GM19035 (cell line): Measurements from ENCODE around the gene TFF1.
"Not testable (repeated sequence)": the region's sequence is repeated elsewhere in the genome, so short reads cannot be mapped to it uniquely, and the experiment has no call there.

Experiments
- ATAC-seq: cut with Tn5 transposase; IDR thresholded peaks from one replicate; pipeline ENCODE4 v1.9.1; 2021; ENCODE audit not compliant: unreplicated experiment

The TFF1 gene

DNA sequence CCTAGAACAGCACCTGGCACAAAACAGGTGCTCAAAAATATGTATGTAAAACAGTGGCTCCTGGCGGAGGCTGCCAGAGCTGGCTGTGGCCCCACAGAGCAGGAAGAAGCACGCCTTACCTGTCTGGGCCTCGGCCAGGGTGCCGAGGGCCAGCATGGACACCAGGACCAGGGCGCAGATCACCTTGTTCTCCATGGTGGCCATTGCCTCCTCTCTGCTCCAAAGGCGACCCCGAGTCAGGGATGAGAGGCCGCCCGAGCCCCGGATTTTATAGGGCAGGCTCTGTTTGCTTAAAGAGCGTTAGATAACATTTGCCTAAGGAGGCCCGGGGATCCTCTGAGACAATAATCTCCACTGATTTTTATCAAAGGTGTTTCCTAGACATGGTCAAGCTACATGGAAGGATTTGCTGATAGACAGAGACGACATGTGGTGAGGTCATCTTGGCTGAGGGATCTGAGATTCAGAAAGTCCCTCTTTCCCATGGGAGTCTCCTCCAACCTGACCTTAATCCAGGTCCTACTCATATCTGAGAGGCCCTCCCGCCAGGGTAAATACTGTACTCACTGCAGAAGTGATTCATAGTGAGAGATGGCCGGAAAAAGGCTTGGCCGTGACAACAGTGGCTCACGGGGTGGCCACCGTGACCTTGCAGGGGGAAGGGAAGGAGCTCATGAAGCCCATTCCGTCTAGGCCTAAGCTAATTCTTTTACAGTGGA is at the start of gene TFF1:
Gene TFF1 (minus strand): TSS at position 244 of the 719 bp plus-strand sequence. CDS start 40 bp downstream, at position 204.
- no peak for ATAC-seq

DNA sequence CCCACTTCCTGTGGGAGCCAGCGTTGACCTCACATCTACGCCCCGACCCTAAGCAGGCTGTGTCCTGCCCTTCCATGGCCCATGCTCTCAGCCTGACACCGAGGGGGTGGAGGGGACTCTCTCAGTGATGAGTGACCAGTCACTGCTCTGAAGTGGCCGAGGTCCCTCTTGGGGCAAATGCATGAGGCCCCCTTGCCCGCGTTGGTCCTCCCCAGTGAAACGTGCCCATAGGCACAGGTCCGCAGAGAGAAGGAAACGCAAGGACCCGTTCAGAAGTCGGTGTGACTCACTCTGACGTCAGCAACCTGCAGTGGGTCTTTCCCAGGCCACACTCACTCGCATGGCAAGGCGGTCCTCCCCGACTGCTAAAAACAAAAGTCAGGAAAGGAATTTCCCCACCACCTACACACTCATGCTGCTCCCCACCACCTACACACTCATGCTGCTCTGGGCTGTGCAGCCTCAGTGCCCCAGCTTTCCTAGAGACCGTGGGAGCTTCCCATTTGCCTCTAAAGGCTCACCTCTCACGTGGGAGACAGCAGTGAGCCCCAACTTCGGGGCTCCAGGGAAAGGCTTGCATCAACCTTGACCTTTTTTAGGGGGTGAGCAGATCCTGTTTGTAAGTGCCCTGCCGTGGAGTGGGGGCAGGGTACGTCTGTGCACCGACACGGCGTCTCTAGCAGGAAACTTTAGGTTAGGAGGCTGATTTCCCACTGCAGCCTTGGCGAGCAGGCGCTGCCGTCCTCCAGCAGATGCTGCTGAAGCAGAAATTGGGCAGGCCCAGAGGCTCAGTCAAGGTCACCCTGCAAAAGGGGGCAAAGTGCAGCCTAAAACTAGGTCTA is 48.8 kb upstream of the TFF1 start:
- ATAC-seq = peak; percentile 83

DNA sequence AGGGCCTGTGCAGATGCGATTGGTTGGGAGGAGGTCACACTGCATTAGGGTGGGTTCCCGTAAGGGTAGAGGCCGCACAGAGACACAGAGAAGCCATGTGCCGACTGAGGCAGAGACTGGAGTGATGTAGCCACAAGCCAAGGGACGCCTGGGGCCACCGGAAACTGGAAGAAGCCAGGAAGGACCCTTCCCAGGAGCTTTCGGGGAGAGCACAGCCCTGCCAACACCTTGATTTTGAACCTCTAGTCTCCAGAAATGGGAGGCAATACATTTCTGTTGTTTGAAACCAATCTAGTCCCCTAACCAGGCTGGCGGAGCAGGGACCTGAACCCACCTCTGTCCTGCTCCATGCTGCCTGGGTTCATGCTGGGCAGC is 48.2 kb upstream of the TFF1 start:
- no peak for ATAC-seq

DNA sequence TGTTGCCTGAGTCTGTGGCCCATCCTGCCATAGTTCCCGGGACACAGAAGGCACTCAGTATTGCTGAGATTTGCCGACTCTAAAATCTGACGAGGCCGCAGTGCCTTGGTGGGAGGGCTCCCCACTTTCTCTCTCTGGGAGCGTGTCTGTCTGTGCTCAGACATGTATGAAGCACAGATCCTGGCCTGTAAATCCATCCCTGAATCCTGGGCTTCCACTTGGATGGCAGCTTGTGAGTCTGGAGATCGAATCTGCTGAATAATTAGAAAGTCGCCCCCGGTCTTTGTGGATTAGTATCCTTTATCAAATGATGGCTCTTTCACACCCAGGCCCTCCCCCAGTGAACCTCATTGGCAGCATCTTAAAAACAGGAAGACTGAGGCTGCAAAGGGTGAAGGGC is 47.7 kb upstream of the TFF1 start:
- ATAC-seq = no peak

DNA sequence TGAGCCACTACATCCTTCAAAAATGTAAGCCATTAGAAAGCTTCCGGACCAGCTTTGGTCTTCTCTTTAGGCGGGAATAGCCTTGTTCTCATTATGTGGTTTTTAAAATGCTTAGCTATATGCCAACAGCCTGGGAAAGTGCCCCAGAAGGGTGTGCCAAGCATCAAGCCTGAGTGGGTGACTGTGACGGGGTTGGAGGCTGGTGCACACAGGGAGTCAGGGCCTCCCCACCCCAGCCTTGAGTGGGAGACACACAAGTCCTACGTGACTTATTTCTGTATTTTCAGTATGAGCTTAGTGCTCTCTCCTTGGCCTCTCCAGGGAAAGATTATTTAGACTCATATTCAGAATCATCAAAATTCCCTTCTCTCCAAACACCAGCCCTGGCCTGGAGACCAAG is 47.2 kb upstream of the TFF1 start:
- no peak for ATAC-seq

DNA sequence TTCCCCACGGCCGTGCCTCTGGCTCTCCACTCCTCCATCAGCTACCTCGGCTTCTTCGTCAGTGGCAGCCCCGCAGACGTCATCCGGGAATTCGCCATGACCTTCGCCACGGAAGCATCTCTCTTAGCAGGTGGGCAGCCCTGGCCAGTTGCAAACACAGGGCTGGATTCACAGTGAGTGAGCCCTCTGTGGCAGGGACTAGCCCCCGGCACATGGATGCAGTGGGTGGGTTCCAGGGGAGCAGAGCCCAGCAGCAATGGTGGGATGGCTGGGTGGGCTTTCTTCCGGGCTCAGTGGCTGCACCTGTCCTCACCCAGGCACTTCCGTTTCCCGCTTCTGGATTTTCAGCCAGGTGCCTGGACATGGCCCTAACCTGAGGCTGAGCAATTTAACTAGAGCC is 46.8 kb upstream of the TFF1 start:
- no peak for ATAC-seq

DNA sequence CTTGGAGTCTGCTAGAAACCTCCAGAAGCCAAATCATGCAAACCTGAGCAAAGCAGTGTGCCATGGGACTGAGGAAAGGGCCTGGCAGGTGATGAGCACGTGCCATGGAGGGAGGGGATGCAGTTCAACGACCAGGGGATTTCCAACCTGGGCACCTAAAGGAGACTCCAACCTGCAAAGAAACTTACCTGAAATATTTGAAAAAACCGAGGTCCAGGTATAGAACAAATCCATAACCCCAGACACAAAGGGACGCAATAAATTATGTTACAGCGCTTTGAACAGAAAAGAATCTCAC is 46.2 kb upstream of the TFF1 start:
- ATAC-seq = no peak

DNA sequence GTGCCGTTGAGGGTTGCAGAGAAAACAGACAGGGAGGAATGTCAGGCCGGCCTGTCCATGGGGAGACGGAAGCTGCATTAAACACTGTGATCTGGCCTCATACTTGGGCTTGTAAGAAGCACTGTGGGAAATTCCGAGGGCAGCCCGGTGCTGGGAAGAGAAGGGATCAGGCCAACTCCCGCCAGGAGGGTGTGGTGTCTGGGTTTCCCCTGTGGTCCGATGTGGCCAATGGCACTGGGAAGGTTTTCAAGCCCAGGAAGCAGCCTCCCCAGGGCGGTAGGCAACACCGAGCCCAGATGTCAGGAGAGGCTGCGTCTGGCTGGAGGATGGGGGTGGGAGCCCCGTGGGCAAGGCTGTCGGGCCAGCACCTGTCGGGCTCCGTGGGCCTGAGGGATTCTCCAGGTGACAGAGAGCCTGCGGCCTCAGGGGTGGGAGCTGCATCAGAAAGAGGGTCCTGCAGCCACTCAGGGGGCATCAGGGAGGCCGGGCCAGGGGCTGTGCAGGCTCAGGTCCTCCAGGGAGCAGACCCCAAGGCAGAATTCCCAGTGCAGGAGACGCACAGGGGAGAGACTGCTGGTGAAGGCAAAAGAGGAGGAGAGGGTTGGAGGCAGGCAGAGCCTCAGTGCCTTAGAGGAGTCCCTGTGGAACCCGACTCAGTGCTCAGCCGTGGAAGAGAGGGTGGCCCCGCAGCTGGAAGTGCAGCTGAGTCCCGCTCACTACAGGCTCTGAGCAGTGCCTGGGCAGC is 45.7 kb upstream of the TFF1 start:
- ATAC-seq = no peak

DNA sequence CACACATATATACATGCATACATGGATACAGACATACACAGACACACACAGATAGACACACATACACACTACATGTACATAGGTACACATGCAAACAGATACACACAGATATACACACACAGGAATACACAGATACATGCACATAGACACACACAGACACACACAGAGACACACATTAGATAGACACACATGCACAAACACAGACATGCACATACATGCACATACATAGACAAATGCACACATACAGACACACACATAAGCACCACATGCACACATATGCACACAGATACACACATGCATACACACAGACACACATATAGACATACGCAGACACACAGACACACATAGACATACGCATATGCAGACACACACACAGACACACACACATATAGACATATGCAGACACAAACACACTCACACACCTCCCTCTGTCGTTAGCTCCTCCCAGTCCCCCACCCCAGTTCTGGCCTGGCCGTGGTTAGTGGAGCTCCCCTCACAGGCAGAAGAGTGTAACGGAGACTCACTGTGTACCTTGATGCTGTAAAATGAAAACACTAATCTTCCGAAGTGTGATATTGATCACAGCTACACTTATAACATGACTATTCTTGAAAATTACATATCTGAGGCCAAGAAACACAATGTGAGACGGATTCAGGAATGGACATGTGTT is 45.0 kb upstream of the TFF1 start:
- ATAC-seq = no peak

DNA sequence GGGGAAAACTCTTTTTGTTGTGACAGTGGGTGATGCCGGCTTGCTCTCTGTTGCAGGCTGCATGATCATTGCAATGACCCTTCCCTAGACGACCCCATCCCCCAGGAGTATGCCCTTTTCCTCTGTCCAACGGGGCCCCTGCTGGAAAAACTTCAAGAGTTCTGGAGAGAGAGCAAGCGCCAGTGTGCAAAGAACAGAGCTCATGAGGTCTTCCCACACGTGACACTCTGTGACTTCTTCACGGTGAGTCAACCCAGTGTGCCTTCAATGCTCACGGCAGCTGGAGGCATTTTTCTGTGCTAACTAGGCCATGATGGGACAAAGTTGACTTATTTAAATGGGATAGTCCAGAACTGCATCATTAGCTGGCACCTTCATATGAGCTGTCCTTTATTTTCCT is 43.0 kb upstream of the TFF1 start:
- no peak for ATAC-seq

DNA sequence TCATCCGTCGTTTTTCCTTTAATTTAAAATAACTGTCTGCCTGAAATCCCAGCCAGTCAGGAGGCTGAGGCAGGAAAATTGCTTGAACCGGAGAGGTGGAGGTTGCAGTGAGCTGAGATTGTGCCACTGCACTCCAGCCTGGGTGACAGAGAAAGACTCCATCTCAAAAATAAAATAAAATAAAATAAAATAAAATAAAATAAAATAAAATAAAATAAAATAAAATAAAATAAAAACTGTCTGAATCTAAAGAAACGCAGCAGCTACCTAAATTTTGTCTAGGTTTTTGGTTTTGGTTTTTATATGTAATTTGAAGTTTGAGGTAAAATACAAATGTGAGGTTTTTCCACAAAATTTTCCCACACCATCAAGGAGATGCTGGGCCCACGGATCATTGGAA is 42.4 kb upstream of the TFF1 start:
- not testable (repeated sequence) for ATAC-seq

DNA sequence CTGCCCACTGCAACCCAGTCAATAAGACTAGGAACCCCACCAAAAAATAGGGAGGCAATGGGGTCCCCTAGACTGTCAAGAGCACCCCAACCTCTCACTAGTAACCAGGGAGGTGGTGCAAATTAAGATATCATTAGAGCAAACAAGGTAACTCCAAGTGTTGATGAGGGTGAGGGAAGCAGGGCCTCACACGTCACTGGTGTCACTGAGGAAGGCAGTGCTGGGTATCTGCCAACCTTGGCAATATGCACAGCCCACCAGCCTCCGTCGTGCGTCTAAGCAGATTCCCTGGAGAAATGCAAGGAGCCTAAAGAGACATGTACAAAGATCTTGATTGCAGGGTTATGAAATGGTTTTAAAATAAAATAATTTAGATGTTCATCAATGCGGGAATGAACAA is 41.1 kb upstream of the TFF1 start:
- ATAC-seq = no peak

DNA sequence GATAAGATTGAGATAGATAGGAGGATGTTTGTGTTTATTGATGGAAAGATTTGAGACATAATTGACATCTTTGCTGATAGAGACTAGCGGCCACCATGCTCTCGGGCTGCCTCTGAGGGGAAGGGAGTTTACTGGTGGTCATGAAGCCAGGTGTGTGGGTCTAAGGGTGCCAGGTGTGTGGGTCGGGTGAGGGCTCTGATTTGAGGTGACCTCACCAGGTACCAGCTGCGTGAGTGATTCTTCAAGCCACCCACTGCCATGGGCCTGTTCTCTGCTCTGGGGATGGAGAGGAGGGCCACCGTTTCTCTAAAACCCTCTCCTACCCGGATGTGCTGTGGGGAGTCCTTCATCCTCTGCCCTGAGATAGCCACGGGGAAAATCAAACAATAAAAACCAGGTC is 40.5 kb upstream of the TFF1 start:
- no peak for ATAC-seq

DNA sequence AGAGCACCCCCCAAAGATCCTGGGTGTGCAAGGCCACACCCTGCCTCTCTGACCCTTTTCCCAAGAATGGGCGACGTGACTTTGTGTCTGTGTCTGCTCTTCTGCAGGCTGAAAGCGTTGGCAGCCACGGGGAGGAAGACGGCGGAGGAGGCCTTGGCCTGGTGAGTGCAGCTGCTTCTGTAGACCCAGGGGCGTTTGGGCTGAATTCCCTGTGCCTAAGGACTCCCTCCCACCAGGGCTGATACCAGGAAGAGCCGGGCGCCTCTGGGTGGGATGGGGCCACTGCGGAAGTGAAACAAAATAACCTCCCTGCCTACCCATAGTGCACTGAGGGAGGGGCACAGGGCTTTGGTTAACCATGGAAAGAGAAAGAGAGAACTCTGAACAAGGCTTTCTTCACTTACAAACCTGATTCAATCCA is 39.9 kb upstream of the TFF1 start:
- ATAC-seq = no peak

DNA sequence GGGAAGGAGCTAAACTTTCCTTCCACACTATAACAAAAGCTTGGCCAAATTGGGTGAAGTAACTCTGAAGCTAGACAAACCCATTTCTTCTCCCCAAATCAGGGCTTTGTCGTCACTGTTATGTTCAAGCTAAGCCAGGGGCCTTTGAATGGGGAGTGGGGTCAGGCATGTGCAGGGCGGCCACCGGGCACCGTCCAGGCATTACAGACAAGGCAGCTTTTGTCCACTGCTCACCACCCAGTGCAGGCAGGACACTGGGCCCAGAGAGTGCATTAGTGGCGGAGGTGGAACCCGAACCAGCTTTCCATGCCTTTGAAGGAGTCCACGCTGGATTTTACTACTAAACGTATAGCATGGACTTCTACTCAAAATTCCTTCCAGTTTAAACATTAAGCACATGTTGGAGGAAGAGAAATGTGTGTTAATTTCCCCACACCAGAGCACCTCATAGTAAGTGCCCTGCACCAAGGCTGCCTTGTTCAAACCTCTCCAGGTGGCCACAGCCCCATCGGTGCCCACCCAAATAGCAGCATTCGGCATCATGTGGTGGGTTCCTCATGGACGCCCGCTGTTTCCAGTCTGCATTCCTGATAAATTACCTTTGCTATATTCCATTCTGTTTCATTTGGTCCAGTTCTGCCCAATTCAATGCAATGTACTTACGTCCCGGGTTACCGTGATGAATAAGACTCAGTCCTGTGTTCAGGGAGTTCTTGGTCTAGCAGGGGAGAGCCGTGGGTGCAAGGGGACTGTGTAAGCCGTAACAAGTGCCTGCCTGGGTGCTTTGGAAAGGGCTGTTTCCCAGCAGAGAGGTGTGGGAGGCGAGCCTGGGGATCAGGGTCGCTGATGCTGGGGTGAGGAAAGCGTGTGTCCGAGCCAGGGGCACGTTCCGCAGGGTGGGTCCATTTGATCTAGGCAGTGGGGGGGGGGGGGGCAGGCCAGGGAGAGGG is 39.0 kb upstream of the TFF1 start:
- ATAC-seq = no peak

DNA sequence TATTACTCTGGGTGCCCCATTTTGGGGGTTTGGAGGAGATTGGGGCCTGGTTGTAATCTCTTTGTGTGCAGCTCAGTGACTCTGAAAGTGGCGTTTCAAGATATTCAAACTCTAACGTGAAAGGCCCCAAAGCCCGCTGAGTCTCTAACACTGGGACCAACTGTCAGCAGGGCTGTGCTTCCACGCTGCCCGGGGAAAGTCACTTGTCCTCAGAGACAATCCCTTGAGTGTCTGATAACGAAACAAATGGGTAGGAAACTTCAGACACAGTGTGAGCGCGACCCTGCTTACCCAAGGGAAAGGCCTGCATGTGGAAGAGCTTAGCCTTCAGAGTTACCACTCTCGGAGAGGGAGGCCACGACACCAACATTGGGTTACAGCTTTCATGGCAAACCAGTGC is 38.2 kb upstream of the TFF1 start:
- ATAC-seq = no peak

DNA sequence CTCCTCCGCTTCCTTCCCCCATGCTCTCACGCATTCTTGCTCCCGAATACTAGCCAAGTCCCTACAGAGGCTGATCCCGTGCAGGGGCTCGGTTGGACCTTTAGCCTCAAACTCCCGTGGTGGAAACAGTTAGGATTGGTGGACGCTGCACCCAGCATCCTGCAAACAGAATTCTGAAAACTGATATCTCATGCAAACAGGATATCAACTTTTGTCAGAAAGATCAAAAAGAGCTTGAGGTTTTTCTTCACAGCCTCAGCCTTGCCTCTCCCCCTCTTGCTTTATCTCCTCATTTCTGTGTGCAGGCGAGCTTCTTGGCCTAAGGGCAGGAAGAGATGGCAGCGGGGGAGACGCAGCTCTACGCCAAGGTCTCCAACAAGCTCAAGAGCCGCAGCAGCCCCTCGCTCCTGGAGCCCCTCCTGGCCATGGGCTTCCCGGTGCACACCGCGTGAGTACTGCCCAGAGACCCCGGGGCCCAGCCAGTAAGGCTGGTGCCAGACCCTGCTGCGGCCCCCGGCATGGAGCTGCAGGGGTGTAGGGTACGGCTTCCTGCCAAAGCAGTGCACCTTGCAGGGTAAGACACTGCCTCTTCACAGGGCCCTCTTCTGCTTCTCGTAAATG is 37.4 kb upstream of the TFF1 start, which contains the start of gene UBASH3A:
Gene UBASH3A (plus strand): TSS at position 292 of the 621 bp plus-strand sequence. CDS start 44 bp downstream, at position 336.
- no peak for ATAC-seq

DNA sequence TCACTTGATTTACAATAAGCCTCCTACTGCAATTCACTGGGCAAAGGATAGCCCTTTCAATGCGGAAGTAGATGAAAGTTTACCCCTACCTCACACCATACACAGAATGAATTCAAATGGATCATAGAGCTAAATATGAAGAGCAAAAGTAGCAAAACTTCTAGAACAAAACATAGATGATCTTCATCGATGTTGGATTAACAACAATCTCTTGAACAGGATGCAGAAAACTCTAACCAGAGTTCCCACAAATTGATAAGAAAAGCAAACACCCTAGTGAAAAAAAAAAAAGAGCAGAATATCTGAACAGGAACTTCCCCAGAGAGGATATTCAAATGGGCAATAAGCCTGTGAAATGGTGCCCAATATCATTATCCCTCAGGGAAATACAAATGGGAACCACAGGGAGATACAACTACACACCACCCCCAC is 35.5 kb upstream of the TFF1 start:
- ATAC-seq = no peak

DNA sequence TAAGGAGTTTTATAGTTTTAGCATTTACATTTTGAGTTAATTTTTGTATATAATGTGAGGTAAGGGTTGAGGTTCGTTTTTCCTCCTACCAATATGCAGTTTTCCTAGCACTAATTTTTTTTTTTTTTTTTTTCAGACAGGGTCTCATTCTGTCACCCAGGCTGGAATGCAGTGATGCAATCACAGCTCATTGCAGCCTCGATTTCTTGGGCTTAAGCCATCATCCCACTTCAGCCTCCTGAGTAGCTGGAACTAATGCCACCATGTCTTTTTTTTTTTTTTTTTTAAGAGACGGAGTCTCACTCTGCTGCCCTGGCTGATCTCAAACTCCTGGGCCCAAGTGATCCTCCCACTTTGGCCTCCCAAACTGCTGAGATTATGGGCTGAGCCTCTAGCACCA is 34.8 kb upstream of the TFF1 start:
- no peak for ATAC-seq

DNA sequence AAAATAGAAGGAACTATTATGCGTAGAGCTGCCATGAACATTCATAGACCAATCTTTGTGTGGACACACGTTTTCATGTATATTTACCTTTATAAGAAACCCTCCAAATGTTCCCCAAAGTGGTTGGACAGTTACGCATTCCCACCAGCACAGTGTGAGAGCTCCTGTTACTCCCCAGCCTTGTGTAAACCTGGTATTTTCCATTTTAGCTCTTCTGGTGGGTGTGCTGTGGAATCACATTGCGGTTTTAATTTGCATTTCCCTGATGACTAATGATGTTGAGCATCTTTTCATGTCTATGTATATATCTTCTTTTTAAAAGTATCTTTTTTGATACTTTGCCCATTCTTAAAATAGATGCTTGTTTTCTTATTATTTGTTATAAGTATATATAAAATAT is 34.2 kb upstream of the TFF1 start:
- no peak for ATAC-seq
